Activated T-helper 1 cell treated with Interleukin-2 at 50 U/mL for 16 hours (primary cell): ENCODE data around the gene BCL2L13.
"Not testable (repeated sequence)": the region's sequence is repeated elsewhere in the genome, so short reads cannot be mapped to it uniquely, and the experiment has no call there.

Experiments
- DNase-seq: peaks from one replicate; pipeline ENCODE4 v3.0.0-alpha.2; 2020; ENCODE audit warnings: low read depth

The BCL2L13 gene

GRCh38 chr22:17638432-17639246, at the start of gene BCL2L13:
TSS of gene BCL2L13 (plus strand) at chr22:17638757. CDS start at chr22:17655712, 16,955 bp downstream.
- peak; percentile 80 for DNase-seq

GRCh38 chr22:17589810-17590375, 48.7 kb upstream of the BCL2L13 start:
- DNase-seq, result no peak

GRCh38 chr22:17590586-17590985, 48.0 kb upstream of the BCL2L13 start:
- DNase-seq, result no peak

GRCh38 chr22:17592201-17592600, 46.4 kb upstream of the BCL2L13 start:
- no peak for DNase-seq

GRCh38 chr22:17596226-17596625, 42.3 kb upstream of the BCL2L13 start:
- no peak for DNase-seq

GRCh38 chr22:17597217-17597616, 41.3 kb upstream of the BCL2L13 start:
- DNase-seq, result no peak

GRCh38 chr22:17598318-17598717, 40.2 kb upstream of the BCL2L13 start:
- DNase-seq, result no peak

- DNase-seq, result no peak
Measured at GRCh38 chr22:17601031-17601430, 37.5 kb upstream of the BCL2L13 start.

- DNase-seq, result no peak
Measured at GRCh38 chr22:17603668-17604067, 34.9 kb upstream of the BCL2L13 start.

- no peak for DNase-seq
Measured at GRCh38 chr22:17606496-17606895, 32.1 kb upstream of the BCL2L13 start.

GRCh38 chr22:17607891-17608521, 30.6 kb upstream of the BCL2L13 start:
- no peak for DNase-seq

- DNase-seq, result no peak
Measured at GRCh38 chr22:17612057-17612456, 26.5 kb upstream of the BCL2L13 start.

- no peak for DNase-seq
Measured at GRCh38 chr22:17613280-17613679, 25.3 kb upstream of the BCL2L13 start.

GRCh38 chr22:17627961-17628405, 10.6 kb upstream of the BCL2L13 start:
- DNase-seq, result no peak

- DNase-seq, result peak; percentile 91
Measured at GRCh38 chr22:17628406-17629172, 10.0 kb upstream of the BCL2L13 start, which contains the start of gene ATP6V1E1. TSS of gene ATP6V1E1 (minus strand) at chr22:17628749. CDS start at chr22:17628635, 114 bp downstream.

- no peak for DNase-seq
Measured at GRCh38 chr22:17629173-17629489, 9.4 kb upstream of the BCL2L13 start.

- no peak for DNase-seq
Measured at GRCh38 chr22:17629641-17630040, 8.9 kb upstream of the BCL2L13 start.

GRCh38 chr22:17631076-17631565, 7.4 kb upstream of the BCL2L13 start:
- DNase-seq, result no peak

GRCh38 chr22:17633217-17633997, 5.2 kb upstream of the BCL2L13 start:
- DNase-seq, result no peak

- DNase-seq, result no peak
Measured at GRCh38 chr22:17633998-17634323, 4.6 kb upstream of the BCL2L13 start.

- no peak for DNase-seq
Measured at GRCh38 chr22:17634696-17635095, 3.9 kb upstream of the BCL2L13 start.

GRCh38 chr22:17636850-17637249, 1.7 kb upstream of the BCL2L13 start:
- not testable (repeated sequence) for DNase-seq
